CD4-positive, alpha-beta T cell treated with Interleukin-15 for 4 hours (primary cell): Measurements from ENCODE around the gene CLTCL1.
A peak's percentile ranks its signal among the peaks of the same experiment; 100 is the strongest.
"Not testable (repeated sequence)": the region's sequence is repeated elsewhere in the genome, so short reads cannot be mapped to it uniquely, and the experiment has no call there.

Source experiments
- DNase-seq: peaks from one replicate; pipeline ENCODE4 v3.0.0-alpha.2; 2020; ENCODE audit warnings: low spot score

CLTCL1 gene

GRCh38 chr22:19290400-19291217, 910 bp downstream of the CLTCL1 start:
- DNase-seq, result no peak

DNA sequence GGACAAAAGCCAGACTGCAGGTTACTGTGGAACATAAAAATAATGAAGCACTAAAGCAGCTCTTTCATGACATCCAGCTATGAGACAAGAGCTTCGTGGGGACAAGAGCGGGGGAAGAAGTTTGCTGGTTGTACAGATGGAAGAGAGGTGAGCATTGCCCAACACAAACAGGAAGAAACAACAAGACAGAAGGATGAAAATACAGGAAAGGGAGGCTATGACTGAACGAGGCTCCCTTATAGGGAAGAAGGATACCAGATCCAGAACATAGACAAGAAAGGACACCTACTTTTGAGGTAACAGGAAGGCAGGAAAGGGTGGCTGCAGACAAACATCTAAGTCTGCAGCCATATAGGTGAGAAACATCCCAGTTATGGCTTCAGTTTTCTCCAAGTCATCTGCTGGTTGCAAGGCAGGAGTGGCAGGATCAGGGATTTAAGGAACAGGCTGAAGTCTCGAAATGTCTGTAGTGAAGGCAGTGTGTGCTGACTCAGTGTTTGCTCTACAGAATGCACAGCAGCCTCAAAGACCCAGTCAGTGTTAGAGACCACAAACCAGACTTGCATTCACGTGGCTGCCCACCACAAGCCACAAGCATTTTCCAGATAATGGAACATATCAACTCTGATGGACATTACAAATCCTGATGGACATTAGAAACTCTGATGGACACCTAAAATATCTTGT, 1.9 kb downstream of the CLTCL1 start:
- DNase-seq, result peak; percentile 12

GRCh38 chr22:19287889-19288288, 3.6 kb downstream of the CLTCL1 start:
- no peak for DNase-seq

DNA sequence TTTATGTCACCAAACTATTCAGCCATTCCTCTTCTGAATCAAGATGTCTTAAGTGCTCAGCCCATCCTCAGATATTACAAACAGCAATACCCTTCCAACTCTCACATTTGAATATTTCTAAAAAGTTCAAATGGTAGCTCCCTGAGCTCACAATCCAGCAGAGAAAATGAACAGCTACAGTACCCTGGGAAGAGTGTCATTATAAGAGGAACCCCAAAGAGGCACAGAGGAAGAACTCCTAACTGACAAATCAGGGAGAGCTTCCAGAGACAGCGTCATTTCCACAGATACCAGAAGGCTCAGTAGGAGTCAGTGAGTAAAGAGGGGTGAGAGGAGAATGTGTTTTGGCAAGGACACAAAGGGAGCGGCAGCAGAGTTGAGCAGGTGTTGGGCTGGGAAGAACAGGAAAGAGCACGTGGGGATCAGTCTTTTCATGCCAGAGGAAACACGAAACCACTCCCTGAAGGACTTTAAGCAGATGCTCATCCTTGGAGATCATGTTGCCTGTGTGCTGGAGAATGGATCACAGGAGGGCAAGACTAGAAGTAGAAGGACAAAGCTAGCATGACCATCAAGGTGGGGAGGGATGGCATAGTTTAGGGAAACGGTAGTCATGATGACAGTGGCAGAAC, 4.3 kb downstream of the CLTCL1 start:
- no peak for DNase-seq

- DNase-seq, result no peak
These were observed 5.7 kb downstream of the CLTCL1 start for GRCh38 chr22:19285831-19286230.

GRCh38 chr22:19279143-19279542, 12.4 kb downstream of the CLTCL1 start:
- DNase-seq, result not testable (repeated sequence)

- DNase-seq, result no peak
These were observed 13.7 kb downstream of the CLTCL1 start for GRCh38 chr22:19277785-19278184.

DNA sequence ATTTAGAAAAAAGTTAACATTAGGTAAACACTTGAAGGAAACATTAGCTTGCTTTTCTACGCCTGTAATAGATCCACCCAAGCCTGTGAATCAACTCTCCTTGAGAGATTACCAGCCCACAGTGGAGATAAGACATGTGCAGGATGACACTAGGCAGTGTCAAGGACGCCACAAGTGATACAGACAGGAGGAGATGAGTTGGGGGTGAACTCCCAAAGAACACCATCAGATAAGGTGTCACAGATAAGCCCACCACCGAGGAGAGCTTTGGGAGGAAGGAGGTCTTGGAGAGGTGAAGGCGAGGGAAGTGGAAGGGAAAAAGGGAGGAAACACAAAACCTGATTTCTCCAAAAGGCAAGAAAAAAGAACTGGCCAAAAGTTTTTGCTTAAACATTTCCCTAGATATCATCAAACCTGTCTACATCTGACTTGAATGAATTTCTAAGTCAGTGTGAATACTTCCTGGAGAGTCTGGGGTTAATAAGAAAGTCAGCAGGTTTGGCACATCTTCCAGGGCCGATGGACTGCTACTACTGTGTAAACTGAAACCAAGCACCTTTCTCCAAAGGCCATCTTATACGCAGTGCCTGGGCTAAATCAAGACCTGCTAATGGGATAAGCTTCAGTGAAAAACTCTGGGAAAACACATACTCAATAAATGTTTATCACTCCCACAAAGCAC, 15.5 kb downstream of the CLTCL1 start:
- no peak for DNase-seq

DNA sequence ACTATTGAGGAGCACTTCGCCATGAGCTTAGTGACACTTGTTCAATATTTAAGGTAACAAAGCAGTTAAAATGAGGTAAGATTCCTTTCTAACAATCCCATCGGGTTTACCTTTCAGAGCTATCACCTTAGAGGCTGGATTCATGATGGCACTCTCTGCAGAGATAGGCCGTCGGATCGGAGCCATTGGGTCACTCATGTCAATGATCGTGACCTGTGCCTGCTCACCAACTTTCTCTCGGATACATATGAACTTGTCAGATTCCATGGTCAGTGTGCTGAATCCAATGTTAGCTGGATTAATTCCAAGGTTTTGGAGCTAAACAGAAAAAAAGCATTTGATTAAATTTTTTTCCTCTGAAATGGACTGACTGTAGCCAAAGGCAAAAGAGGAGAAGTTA, 16.0 kb downstream of the CLTCL1 start:
- no peak for DNase-seq

- DNase-seq, result no peak
These were observed 16.4 kb downstream of the CLTCL1 start for GRCh38 chr22:19275104-19275503.

DNA sequence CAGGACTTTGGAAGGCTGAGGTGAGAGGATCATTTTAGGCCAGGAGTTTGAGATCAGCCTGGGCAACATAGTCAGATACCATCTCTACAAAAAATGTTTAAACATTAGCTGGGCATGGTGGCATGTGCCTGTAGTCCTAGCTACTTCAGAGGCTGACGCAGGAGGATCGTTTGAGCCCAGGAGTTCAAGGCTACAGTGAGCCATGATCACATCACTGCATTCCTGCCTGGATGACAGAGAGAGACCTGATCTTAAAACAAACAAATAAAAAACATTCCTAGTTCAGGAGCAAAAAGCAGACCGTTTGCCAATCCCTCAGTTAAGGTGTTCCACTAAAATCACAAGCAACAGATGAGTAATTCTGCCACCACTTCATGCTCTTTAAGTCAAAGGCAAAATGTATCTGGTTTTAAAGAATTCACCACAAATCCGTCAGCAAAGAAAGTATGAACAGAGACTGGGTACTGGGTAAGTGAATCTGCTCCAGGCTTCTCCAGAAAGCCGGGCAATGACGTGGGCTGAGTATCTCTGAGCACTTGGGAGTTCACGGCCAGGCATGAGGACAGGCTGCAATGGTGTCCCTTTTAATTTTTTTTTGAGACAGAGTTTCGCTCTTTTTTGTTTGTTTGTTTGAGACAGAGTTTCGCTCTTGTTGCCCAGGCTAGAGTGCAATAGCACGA, 19.5 kb downstream of the CLTCL1 start:
- DNase-seq, result no peak

DNA sequence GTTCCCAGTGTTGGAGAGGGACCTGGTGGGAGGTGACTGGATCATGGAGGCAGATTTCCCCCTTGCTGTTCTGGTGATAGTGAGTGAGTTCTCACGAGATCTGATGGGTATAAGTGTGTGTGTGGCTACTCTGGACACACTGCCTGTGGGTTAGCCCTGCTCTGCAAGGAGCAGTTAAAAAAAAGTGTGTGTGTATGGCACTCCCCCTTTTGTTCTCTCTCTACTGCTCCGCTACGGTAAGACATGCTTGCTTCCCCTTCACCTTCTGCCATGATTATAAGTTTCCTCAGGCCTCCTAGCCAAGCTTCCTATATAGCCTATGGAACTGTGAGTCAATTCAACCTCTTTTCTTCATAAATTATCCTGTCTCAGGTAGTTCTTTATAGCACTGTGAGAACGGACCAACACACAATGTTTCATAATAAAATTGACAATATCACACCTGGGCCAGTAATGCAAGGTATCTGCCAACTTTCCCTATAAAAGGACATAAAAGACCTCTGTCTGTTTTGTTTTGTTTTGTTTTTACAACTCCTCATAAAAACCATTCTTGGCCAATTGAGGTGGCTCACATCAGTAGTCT, 20.2 kb downstream of the CLTCL1 start:
- no peak for DNase-seq

DNA sequence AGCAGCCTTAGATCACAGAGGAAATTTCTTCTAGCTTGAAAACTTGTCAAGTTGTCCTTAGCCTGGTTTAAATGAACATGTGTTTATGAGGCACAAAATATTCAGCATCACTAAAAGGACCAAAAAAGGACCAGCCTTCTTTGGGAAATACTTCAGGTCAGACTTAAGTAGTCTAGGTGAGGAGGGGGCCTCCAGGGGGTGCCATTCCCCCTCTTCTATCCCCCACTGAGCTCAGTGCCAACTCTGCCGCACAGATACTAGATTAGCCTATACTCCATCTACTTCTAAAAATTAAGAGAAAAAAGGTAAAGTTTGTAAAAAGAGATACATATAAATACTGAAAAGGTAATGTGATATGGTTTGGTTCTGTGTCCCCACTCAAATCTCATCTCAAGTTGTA, 20.6 kb downstream of the CLTCL1 start:
- DNase-seq, result no peak

DNA sequence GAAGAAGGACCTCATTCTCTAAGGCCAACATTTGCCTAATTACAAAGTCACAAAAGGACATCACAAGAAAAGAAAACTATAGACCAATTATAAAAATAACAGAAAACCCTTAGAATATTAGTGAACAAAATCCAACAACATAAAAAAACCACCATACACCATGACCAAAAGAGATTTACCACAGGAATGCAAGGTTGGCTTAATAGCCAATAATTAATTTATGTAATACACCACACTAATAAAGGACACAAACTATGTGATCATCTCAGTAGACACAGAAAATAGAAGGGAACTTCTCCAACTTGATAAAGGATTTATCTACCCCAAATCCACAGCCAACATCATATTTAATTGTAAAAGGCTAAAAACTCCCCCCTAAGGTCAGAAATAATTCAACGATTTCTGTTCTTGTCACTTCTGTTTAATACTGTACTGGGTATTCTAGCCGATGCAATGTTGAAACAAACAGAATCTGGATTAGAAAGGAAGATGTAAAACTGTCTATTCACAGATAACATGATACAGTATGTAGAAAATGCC, 24.9 kb downstream of the CLTCL1 start:
- DNase-seq, result no peak

DNA sequence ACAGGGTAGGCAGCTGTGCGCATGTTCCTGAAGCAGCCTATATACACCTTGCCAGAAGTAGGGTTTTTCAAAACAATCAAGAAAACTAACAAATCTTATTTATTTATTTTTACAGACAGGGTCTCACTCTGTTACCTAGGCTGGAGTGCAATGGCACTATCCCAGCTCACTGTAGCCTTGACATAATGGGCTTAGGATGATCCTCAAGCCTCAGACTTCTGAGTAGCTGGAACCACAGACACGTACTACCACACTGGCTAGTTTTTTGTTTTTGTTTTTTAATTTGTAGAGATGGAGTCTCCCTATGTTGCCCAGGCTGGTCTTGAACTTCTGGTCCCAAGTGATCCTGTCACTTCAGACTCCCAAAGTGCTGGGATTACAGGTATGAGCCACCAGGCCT, 25.7 kb downstream of the CLTCL1 start:
- no peak for DNase-seq

DNA sequence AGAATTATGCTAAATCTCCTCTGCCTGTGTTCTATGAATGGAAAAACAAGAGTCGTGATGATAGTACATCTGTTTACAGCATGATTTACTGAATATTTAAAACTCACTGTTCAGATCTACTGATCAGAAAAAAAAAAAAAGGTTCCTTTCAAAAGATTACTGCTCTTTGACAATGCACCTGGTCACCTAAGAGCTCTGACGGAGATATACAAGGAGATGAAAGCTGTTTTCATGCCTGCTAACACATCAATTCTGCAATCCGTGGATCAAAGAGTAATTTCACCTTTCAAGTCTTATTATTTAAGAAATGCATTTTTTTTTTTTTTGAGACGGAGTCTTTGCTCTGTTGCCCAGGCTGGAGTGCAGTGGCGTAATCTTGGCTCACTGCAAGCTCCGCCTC, 30.7 kb downstream of the CLTCL1 start:
- no peak for DNase-seq

- DNase-seq, result no peak
These were observed 31.3 kb downstream of the CLTCL1 start for GRCh38 chr22:19260194-19260593.

DNA sequence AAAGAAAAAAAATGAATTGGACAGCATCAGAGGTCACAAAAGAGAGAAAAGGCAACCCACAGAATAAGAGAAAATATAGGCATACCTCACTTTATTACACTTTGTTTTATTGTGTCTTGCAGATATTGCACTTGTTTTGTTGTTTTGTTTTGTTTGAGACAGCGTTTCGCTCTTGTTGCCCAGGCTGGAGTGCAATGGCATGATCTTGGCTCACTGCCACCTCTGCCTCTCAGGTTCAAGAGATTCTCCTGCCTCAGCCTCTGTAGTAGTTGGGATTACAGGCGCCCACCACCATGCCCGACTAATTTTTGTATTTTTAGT, 32.6 kb downstream of the CLTCL1 start:
- not testable (repeated sequence) for DNase-seq

- DNase-seq, result no peak
These were observed 33.1 kb downstream of the CLTCL1 start for GRCh38 chr22:19258371-19258770.

DNA sequence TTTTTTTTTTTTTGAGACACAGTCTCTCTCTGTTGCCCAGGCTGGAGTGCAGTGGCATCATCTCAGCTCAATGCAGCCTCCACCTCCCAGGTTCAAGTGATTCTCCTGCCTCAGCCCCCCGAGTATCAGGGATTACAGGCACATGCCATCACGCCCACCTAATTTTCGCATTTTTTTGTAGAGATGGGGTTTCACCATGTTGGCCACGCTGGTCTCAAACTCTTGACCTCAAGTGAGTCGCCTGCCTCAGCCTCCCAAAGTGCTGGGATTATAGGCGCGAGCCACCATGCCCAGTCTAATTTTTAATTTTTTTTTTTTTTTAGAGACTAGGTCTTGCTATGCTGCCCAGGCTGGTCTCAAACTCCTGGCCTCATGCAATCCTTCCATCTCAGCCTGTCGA, 35.2 kb downstream of the CLTCL1 start:
- DNase-seq, result not testable (repeated sequence)

- DNase-seq, result no peak
These were observed 38.4 kb downstream of the CLTCL1 start for GRCh38 chr22:19253143-19253542.
